Esophagus squamous epithelium (tissue), 4 donors: ENCODE measurements around the gene DHRS7C.

Experiments used
- POLR2A ChIP-seq, 4 donors: fragments of 450-650 bp; IDR thresholded peaks; one replicate each; pipeline ENCODE4 v1.6.1; 2017; ENCODE audit warnings: antibody characterized with exemption in 4 of 4, mild to moderate bottlenecking in 4 of 4, moderate library complexity in 3 of 4
- TF ChIP-seq, protein P1 (sequence below), 6 experiments: fragments of 450-650 bp in 4 of 6; fragments of 200-600 bp in 2 of 6; sonication (generic) in 2 of 6; IDR thresholded peaks; one replicate each; pipeline ENCODE4 v1.5.1; 2016 to 2019; ENCODE audit warnings: antibody characterized with exemption in 6 of 6, mild to moderate bottlenecking in 4 of 6, moderate library complexity in 4 of 6

DNA sequence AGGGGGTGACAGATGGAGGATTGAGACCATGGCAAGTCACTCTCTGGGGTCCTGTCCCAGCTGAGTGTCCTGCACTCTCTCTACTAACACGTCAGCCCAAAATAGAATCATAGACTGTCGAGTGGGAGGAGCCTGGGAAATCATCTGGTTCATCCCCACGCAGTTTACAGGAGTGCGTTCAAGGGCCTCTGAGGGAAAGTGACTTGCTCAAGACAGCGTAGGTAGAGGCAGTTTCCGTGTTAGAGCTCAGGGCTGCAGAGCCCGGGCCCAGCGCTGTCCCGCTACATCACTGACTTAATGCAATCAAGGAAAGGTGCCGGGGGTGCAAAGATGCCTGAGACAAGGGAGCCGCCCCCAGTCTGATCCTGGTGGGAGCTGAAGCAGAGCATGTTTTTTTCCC is 20.1 kb upstream of the DHRS7C start:
- no peak for TF ChIP-seq POLR2A (IDR thresholded peaks at IDR 0.05)
- TF ChIP-seq, protein P1, sequence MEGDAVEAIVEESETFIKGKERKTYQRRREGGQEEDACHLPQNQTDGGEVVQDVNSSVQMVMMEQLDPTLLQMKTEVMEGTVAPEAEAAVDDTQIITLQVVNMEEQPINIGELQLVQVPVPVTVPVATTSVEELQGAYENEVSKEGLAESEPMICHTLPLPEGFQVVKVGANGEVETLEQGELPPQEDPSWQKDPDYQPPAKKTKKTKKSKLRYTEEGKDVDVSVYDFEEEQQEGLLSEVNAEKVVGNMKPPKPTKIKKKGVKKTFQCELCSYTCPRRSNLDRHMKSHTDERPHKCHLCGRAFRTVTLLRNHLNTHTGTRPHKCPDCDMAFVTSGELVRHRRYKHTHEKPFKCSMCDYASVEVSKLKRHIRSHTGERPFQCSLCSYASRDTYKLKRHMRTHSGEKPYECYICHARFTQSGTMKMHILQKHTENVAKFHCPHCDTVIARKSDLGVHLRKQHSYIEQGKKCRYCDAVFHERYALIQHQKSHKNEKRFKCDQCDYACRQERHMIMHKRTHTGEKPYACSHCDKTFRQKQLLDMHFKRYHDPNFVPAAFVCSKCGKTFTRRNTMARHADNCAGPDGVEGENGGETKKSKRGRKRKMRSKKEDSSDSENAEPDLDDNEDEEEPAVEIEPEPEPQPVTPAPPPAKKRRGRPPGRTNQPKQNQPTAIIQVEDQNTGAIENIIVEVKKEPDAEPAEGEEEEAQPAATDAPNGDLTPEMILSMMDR (IDR thresholded peaks at IDR 0.05), result no peak
